Activated CD8-positive, alpha-beta memory T cell treated with anti-CD3 and anti-CD28 coated beads, Interleukin-2, amount 50 U/mL, for 24 hours (primary cell): ENCODE data around the gene TCF20.

Experiments used
- DNase-seq: peaks from one replicate; pipeline ENCODE4 v3.0.0-alpha.2; 2020; ENCODE audit errors: extremely low read depth

TCF20 gene

GRCh38 chr22:42270510-42271190, at the start of gene TCF20:
Gene TCF20, minus strand, starts transcription at chr22:42270653. Its CDS starts 55,348 bp downstream, at chr22:42215305.
- peak; percentile 35 for DNase-seq

DNA sequence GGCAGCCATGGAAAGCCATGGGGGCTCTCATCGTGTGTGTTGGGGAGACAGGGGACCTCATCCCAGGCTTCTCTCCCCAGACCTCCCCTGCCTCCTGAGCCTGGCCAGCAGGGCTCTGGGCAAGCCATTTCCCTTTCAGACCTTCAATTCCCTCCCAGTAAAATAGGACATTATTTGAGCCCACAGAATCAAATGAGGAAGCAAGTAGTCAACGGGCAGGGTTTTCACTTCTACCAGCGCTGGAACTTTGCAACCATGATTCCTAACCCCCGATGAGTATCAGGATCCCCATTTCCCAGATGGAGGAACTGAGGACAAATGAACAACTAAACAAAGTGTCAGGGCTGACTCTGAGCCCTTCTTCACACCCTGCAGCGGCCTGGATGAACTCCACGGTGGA, 48.9 kb upstream of the TCF20 start:
- DNase-seq = no peak

- DNase-seq = no peak
Measured at GRCh38 chr22:42318967-42319366, 48.5 kb upstream of the TCF20 start.

DNA sequence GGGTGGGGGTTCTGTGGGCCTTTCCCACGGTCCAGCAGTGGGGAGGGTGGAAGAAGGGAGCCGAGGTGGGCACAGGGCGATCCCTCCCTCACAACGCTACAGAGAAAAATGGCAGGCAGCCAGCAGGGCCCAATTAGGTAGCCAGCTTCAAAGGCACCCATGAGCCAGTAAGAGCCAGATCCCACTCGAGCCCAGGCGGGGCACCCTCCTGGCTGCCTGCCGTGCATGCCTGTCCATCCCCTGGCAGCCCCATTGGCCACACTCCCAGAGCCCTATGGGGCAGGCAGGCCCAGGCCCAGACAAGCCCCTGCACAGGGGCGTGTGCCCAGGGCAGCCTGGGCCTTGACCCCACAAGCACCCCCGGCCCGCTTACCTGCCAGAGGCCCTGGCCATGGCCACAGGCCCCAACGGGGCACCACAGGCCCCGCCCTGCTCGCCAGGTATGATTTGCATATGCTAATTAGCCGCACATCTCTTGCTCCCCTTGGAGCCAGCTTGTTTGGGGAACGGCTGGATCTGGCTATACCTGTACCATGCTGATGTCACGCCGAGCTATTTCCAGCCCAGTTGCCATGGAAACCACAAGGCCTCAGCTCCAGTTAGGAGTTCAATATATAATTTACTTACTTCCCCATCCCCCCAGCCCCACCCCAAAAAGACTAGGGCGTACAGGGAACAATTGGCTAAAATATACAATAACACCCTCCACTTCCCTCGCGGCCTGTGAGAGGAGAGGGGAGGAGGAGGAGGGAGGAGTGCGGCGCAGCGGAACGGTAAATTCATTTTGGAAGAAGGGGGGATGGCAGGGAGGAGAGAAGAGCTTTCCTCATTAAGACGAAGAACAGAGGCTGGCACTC, 47.5 kb upstream of the TCF20 start:
- DNase-seq = no peak

GRCh38 chr22:42317008-42317407, 46.6 kb upstream of the TCF20 start:
- peak; percentile 28 for DNase-seq

DNA sequence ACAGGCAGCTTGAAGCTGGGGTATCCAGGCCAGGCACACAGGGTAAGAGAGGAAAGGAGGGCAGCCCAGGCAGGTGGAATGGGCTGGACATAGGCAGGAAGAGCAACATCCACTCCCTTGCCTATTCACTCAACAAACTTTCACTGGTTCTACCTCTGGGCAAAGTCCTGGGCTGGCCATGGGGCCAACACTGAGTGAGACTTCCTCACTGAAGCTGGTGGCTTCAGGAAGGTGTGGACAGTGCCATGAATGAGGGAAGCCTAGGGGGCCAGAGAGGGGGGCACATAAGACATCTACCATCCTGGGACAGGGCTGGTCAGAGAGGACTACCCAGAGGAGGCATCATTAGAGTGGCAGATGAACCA, 44.9 kb upstream of the TCF20 start:
- no peak for DNase-seq

DNA sequence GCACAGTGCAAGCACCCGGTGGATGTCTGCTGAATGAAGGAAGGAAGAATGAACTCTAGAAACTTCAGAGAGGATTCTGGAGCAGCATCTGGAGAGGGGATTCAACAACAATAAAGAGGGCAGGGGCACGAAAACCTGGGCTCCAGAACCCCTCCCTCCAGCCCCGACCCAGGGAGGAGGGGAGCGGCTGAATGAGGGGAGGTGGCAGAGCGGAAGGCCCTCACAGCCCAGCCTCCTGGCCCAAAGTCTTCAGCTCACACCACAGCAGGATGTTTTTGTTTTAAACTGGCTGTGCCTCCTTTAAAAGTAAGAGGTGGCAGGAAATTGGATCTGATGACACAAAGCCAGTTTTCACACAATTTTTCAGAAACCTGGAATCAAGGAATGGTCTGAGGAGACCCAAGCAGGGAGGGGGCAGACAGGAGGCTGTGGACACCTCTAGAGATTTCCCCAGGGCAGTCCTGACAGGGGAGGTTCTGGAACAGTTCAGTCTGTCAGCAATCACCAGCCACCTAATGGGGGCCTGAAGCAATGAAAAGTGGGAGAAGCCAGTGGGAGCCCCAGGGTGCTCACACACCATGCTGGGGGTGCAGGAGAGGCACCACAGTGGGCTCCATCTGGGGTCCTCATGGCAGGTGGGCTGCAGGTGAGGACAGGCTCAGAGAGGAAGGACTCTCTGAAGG, 44.4 kb upstream of the TCF20 start:
- DNase-seq = no peak

- no peak for DNase-seq
Measured at GRCh38 chr22:42313804-42314581, 43.5 kb upstream of the TCF20 start.

GRCh38 chr22:42313204-42313603, 42.8 kb upstream of the TCF20 start:
- DNase-seq = no peak

- no peak for DNase-seq
Measured at GRCh38 chr22:42310291-42311015, 40.0 kb upstream of the TCF20 start.

GRCh38 chr22:42309865-42310264, 39.4 kb upstream of the TCF20 start:
- no peak for DNase-seq

DNA sequence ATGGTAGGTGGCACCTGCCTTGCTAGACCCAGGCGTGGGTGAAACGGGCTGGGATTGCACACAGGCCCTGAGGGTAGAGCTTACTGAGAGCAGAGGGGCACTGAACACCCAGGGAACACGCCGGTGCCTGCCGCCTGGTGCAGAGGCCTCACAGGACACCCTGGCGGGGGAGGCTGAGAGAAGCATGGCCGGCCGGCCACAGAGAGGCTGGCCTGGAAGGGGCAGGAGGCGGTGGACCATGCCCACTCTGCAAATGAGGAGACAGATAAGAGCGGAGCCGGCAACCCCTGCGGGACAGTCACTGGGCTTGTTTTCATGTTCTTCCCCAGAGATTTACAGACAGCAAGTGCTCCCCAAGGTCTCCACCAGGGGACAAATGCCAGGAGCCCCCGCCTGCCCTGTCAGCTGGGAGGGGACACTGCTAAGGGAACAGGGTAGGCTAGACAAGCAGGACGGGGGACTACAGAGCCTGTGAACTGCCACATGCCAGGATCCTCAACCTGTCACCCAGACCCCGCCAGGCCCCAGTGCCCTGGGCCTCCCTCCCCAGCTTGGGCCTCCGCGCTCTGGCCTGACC, 38.5 kb upstream of the TCF20 start:
- no peak for DNase-seq

GRCh38 chr22:42307806-42308563, 37.5 kb upstream of the TCF20 start:
- DNase-seq = no peak

- no peak for DNase-seq
Measured at GRCh38 chr22:42306010-42306409, 35.6 kb upstream of the TCF20 start.

GRCh38 chr22:42304324-42304790, 33.9 kb upstream of the TCF20 start:
- DNase-seq = no peak

DNA sequence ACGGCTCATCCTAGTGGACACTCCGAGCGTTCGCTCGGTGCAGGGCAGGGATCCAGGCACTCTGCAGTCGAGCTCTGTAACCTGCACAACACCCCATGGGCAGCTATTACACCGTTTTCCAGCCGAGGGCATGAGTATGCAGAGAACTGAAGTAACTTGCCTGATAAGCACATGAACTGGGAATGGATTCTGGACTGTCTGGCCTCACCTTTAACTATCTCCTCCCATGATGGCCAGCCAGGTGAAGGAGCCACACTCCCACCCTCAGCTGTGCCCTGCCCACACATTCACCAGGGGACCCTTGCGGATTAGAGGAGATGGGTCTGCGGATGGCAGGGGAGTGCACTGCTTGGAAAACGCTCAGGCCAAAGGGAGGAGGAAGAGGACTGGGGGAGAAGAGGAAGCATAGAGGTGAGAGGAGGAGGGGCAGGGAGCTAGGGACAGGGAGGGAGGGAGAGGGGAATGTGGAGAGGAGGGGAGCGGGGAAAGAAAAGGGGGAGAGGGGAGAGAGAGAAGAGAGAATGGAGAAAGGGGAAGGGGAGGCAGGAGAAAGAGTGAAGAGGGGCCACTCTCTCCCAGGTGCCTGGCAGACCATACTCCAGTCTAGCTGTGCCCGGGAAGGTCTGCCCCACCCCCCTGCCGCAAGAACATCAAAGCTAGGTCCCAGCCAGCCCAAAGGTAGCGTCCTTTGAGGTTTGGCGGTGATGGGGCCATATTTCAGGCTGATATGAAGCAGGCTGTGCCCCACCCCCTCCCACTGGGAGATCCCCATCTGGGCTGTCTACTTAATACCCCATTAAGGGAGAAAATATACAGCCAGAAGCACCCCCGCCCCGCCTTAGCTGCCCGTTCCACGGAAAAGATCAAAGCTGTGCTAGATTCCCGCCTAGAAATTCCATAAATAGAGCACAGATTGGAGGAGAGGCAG, 33.2 kb upstream of the TCF20 start:
- DNase-seq = no peak

GRCh38 chr22:42301742-42302102, 31.3 kb upstream of the TCF20 start:
- no peak for DNase-seq

- DNase-seq = no peak
Measured at GRCh38 chr22:42301077-42301741, 30.8 kb upstream of the TCF20 start.
